ENCODE measurements around the gene VAMP8.

Gene VAMP8

DNA sequence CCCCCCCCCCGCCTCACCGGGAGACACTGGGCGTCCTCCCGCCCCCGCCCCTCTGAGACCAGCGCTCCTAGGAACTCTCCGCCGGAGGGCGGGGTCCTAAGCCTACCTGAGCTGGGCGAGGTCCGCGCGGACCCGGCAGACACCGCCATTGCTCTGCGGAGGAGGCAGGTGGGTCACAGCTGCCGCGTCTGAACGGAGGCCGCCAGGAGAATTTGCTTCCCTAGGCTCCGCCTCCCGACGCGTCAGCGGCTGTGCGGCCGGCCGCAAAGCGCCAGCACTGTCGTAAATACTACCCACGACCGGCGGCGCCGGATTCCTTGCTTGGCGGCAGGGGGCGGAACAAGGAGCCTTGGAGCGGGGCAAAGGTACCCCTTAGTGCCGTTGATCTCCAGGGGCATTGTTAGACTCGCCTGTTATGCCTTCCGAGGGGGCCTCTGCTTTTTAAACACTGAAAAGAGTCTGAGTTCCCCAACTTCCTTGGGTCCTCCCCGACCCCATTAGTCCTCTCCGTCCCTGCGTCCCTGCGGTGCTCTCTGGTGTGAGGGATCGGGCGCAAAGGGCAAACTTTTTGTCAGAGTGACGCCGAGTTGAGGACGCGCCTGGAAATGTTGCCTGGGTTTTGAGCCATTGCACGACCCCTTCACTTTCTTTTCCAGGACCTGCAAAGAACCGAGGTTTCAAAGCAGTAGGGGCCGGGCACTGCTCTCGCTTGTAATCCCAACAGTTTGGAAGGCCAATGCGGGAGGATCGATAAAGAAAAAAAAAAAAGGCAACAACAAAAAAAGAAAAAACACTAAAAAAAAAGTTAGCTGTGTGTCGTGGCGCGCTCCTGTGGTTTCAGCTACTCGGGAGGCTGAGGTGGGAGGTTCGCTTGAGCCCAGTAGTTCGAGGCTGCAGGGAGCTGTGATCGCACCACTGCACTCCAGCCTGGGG lies 15.8 kb upstream of the VAMP8 start, which contains the start of gene GGCX:
Gene GGCX, minus strand, starts transcription at position 214 of the 933 bp plus-strand sequence. Its CDS starts 65 bp downstream, at position 149.
- Histone ChIP-seq H3K36me3 (ENCODE audit: insufficient read depth, low read length) (peaks cover 5% of the 10 kb centered on the region), H3K9me3 (ENCODE audit: low read length) (no peaks in the 10 kb centered on the region), H3K4me1 (ENCODE audit: insufficient read depth, low read length) (peaks cover 11% of the 10 kb centered on the region), H3K4me3 (ENCODE audit: low read depth in 1 of 2, low read length in 2 of 2) (peak within 1 kb of the TSS; percentile 54 to 98), H3K9ac (ENCODE audit: low read length) (peak within 1 kb of the TSS; percentile 80), H3K27me3 (ENCODE audit: control insufficient read depth in 1 of 2, insufficient read depth in 2 of 2, low read length in 2 of 2) (no peaks in the 10 kb centered on the region), H3K27ac (ENCODE audit: low read depth, low read length) (peak within 1 kb of the TSS; percentile 75)

- Histone ChIP-seq H3K4me3 (ENCODE audit: low read depth in 1 of 2, low read length in 2 of 2) (no peak overlapping the region), H3K9me3 (ENCODE audit: low read length) (no peaks in the 10 kb centered on the region), H3K27ac (ENCODE audit: low read depth, low read length) (no peak overlapping the region), H3K27me3 (ENCODE audit: control insufficient read depth in 1 of 2, insufficient read depth in 2 of 2, low read length in 2 of 2) (no peaks in the 10 kb centered on the region), H3K36me3 (ENCODE audit: insufficient read depth, low read length) (peaks cover under 1% of the 10 kb centered on the region), H3K4me1 (ENCODE audit: insufficient read depth, low read length) (peaks cover 11% of the 10 kb centered on the region), H3K9ac (ENCODE audit: low read length) (no peak overlapping the region)
Observed at GRCh38 chr2:85564144-85564563, 13.2 kb upstream of the VAMP8 start.

DNA sequence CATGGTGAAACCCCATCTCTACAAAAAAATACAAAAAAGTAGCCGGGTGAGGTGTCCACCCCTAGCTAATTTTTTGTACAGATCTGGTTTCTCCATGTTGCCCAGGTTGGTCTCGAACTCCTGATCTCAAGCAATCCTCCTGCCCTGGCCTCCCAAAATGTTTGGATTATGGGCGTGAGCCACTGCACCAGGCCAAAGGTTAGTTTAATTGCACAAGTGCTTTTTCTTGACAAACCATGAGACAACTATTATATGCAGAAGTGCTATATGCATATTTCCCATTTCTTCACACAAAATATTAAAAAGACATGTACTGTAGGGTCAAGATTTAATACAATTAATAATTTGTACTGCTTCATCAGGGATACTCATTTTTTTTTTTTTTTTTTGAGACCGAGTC lies 11.1 kb upstream of the VAMP8 start:
- no peak overlapping the region for H3K27ac ChIP-seq (ENCODE audit: low read depth, low read length)
- H3K4me1 ChIP-seq (ENCODE audit: insufficient read depth, low read length) = no peaks in the 10 kb centered on the region

DNA sequence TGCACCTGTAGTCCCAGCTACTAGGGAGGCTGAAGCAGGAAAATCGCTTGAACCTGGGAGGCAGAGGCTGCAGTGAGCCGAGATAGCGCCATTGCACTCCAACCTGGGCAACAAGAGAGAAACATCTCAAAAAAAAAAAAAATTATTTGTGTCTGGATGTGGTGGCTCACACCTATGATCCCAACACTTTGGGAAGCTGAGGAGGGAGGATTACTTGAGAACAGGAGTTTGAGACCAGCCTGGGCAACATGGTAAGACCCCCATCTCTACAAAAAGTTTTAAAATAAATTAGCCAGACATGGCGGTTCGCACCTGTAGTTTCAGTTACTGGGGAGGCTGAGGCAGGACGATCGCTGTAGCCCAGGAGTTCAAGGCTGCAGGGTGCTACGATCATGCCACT lies 1.6 kb upstream of the VAMP8 start:
- Histone ChIP-seq H3K4me1 (ENCODE audit: insufficient read depth, low read length) (no peaks in the 10 kb centered on the region), H3K27me3 (ENCODE audit: control insufficient read depth in 1 of 2, insufficient read depth in 2 of 2, low read length in 2 of 2) (no peaks in the 10 kb centered on the region), H3K36me3 (ENCODE audit: insufficient read depth, low read length) (no peaks in the 10 kb centered on the region), H3K27ac (ENCODE audit: low read depth, low read length) (no peak overlapping the region), H3K9ac (ENCODE audit: low read length) (no peak overlapping the region), H3K4me3 (ENCODE audit: low read depth in 1 of 2, low read length in 2 of 2) (no peak overlapping the region), H3K9me3 (ENCODE audit: low read length) (no peaks in the 10 kb centered on the region)

More for the DNA sequence above, 11.1 kb upstream of the VAMP8 start:
- no peak overlapping the region for H3K4me3 ChIP-seq (ENCODE audit: low read depth in 1 of 2, low read length in 2 of 2)
- H3K27me3 ChIP-seq (ENCODE audit: control insufficient read depth in 1 of 2, insufficient read depth in 2 of 2, low read length in 2 of 2) = no peaks in the 10 kb centered on the region
- H3K9me3 ChIP-seq (ENCODE audit: low read length) = no peaks in the 10 kb centered on the region
- no peaks in the 10 kb centered on the region for H3K36me3 ChIP-seq (ENCODE audit: insufficient read depth, low read length)
- H3K9ac ChIP-seq (ENCODE audit: low read length) = no peak overlapping the region

DNA sequence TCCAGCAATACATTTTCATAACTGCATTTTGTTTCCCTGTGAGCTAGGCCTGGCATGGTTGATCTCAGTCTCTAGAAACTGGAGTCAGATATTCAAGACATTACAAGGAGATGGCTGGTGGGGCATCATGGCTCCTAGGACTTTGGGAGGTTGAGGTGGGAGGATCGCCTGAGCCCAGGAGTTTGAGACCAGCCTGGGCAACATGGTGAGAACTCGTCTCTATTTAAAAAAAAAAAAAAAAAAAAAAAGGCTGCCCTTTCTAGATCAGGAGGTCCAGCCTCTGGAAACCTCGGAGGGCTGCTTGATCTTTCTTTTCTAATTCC lies 362 bp upstream of the VAMP8 start:
- Histone ChIP-seq H3K9me3 (ENCODE audit: low read length) (no peaks in the 10 kb centered on the region), H3K4me3 (ENCODE audit: low read depth in 1 of 2, low read length in 2 of 2) (no peak overlapping the region), H3K36me3 (ENCODE audit: insufficient read depth, low read length) (no peaks in the 10 kb centered on the region), H3K4me1 (ENCODE audit: insufficient read depth, low read length) (no peaks in the 10 kb centered on the region), H3K27me3 (ENCODE audit: control insufficient read depth in 1 of 2, insufficient read depth in 2 of 2, low read length in 2 of 2) (no peaks in the 10 kb centered on the region), H3K27ac (ENCODE audit: low read depth, low read length) (no peak overlapping the region), H3K9ac (ENCODE audit: low read length) (no peak overlapping the region)

GRCh38 chr2:85578243-85579180 lies 1.1 kb downstream of the VAMP8 start:
- no peaks in the 10 kb centered on the region for H3K27me3 ChIP-seq (ENCODE audit: control insufficient read depth in 1 of 2, insufficient read depth in 2 of 2, low read length in 2 of 2)
- no peak overlapping the region for H3K9ac ChIP-seq (ENCODE audit: low read length)
- H3K9me3 ChIP-seq (ENCODE audit: low read length) = no peaks in the 10 kb centered on the region
- H3K4me3 ChIP-seq (ENCODE audit: low read depth in 1 of 2, low read length in 2 of 2) = peak overlapping the region in 1 of 2 donors; percentile 14
- H3K4me1 ChIP-seq (ENCODE audit: insufficient read depth, low read length) = no peaks in the 10 kb centered on the region
- no peaks in the 10 kb centered on the region for H3K36me3 ChIP-seq (ENCODE audit: insufficient read depth, low read length)
- H3K27ac ChIP-seq (ENCODE audit: low read depth, low read length) = no peak overlapping the region

GRCh38 chr2:85579266-85579935 lies 2.0 kb downstream of the VAMP8 start:
- no peaks in the 10 kb centered on the region for H3K36me3 ChIP-seq (ENCODE audit: insufficient read depth, low read length)
- H3K4me3 ChIP-seq (ENCODE audit: low read depth in 1 of 2, low read length in 2 of 2) = no peak overlapping the region
- H3K9ac ChIP-seq (ENCODE audit: low read length) = no peak overlapping the region
- H3K9me3 ChIP-seq (ENCODE audit: low read length) = no peaks in the 10 kb centered on the region
- peaks cover 4% of the 10 kb centered on the region for H3K4me1 ChIP-seq (ENCODE audit: insufficient read depth, low read length)
- no peak overlapping the region for H3K27ac ChIP-seq (ENCODE audit: low read depth, low read length)
- H3K27me3 ChIP-seq (ENCODE audit: control insufficient read depth in 1 of 2, insufficient read depth in 2 of 2, low read length in 2 of 2) = no peaks in the 10 kb centered on the region

DNA sequence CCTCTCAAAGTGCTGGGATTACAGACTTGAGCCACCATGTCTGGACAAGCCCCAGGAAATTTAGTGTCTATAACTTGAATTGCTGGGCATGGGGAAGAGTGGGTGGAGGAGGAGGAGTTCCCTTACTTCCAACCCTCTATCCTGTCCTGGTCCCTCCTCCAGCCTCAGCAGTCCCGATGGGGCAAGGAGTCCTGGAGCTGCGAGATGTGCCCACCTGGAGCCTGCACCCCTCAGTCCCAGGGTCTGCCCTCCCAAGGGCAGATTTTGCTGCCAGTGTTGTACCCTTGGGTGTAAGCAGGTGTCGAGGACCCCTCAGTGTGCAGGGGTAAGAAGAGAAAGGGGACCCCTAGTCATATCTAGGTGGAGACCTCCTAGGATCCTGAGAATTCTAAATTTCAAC lies 2.8 kb downstream of the VAMP8 start:
- no peak overlapping the region for H3K27ac ChIP-seq (ENCODE audit: low read depth, low read length)
- no peak overlapping the region for H3K4me3 ChIP-seq (ENCODE audit: low read depth in 1 of 2, low read length in 2 of 2)
- H3K9ac ChIP-seq (ENCODE audit: low read length) = no peak overlapping the region
- no peaks in the 10 kb centered on the region for H3K27me3 ChIP-seq (ENCODE audit: control insufficient read depth in 1 of 2, insufficient read depth in 2 of 2, low read length in 2 of 2)
- H3K4me1 ChIP-seq (ENCODE audit: insufficient read depth, low read length) = peaks cover 12% of the 10 kb centered on the region
- H3K36me3 ChIP-seq (ENCODE audit: insufficient read depth, low read length) = no peaks in the 10 kb centered on the region
- H3K9me3 ChIP-seq (ENCODE audit: low read length) = no peaks in the 10 kb centered on the region

GRCh38 chr2:85582492-85582891 lies 5.1 kb downstream of the VAMP8 start:
- H3K4me3 ChIP-seq (ENCODE audit: low read depth in 1 of 2, low read length in 2 of 2) = no peak overlapping the region
- H3K36me3 ChIP-seq (ENCODE audit: insufficient read depth, low read length) = no peaks in the 10 kb centered on the region
- H3K9ac ChIP-seq (ENCODE audit: low read length) = no peak overlapping the region
- no peak overlapping the region for H3K27ac ChIP-seq (ENCODE audit: low read depth, low read length)
- H3K9me3 ChIP-seq (ENCODE audit: low read length) = no peaks in the 10 kb centered on the region
- H3K4me1 ChIP-seq (ENCODE audit: insufficient read depth, low read length) = peaks cover 22% of the 10 kb centered on the region
- no peaks in the 10 kb centered on the region for H3K27me3 ChIP-seq (ENCODE audit: control insufficient read depth in 1 of 2, insufficient read depth in 2 of 2, low read length in 2 of 2)

DNA sequence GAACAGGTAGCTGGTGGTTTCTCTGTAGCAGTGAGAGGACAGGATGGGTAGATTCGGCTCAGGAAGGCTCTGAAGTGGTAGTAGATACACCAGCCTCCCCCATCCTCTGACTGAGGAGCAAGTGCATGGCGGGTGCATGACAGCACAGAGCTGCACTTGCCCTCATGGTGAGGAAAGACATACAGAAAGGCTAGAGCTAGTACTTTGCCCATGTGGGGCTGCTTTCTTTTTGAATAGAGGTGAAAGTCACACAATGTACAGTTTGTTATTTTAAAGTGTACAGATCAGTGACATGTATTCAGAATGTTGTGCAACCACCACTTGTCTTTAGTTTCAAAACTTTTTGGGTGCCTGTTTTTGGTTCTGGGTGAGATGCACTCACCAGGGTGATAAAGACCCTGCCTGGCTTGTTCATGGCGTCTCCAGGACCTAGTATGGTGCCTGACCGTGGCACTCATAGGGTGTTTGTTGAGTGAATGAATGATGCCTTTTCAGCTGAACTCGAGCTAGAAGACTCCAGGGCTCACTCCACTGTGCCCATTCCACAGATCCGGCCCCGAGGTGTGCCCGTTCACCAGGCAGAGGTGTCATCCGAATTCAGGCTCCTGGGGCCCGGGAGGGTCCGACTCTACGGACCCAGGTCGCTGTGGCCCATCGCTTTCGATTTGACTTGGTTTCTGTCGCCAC lies 6.4 kb downstream of the VAMP8 start:
- H3K36me3 ChIP-seq (ENCODE audit: insufficient read depth, low read length) = no peaks in the 10 kb centered on the region
- no peaks in the 10 kb centered on the region for H3K27me3 ChIP-seq (ENCODE audit: control insufficient read depth in 1 of 2, insufficient read depth in 2 of 2, low read length in 2 of 2)
- peak overlapping the region; percentile 30 for H3K9ac ChIP-seq (ENCODE audit: low read length)
- H3K9me3 ChIP-seq (ENCODE audit: low read length) = no peaks in the 10 kb centered on the region
- H3K4me3 ChIP-seq (ENCODE audit: low read depth in 1 of 2, low read length in 2 of 2) = peak overlapping the region; percentile 73 to 94
- H3K27ac ChIP-seq (ENCODE audit: low read depth, low read length) = peak overlapping the region; percentile 37
- H3K4me1 ChIP-seq (ENCODE audit: insufficient read depth, low read length) = peaks cover 29% of the 10 kb centered on the region
